ENCODE measurements around the gene ZXDC. TPM values are rescaled to one million over a fixed set of nuclear protein-coding genes. Genes with fewer than 3 reads are reported as not detected.

The ZXDC gene
- total RNA-seq, 2 donors from 2014 or later = 18.9 to 25.5 TPM

DNA sequence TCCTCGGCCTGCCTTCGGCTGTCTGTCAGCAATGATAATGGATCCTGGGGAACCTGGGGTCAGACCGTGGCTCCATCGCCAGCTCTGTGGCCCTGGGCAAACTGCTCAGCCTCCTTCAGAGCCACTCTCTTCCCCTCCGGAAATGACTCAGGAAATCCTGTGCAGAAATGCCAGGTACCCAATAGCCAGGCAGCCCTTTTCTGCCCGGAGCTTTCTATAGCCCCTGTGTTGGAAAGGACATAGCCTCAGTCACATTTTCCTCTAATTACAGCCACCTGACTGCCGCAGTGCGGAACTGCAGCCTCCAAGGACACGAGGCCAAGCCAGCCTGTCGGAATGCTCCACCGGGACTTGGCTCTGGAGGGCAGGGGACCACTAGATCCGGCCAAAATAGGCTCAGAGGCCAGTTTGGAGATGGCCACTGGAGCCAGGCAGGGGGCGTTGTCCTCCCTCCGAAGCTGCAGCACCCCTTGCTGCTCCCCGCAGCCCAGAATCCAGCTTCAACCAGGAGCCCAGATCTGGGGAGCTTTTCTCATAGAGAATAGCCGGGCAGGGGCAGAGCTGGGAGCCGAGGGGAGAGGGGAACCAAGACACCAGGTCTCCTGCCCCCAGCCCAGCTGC is 11.6 kb upstream of the ZXDC start:
- no peak overlapping the region for H3K27ac ChIP-seq
- TF ChIP-seq, protein P1, sequence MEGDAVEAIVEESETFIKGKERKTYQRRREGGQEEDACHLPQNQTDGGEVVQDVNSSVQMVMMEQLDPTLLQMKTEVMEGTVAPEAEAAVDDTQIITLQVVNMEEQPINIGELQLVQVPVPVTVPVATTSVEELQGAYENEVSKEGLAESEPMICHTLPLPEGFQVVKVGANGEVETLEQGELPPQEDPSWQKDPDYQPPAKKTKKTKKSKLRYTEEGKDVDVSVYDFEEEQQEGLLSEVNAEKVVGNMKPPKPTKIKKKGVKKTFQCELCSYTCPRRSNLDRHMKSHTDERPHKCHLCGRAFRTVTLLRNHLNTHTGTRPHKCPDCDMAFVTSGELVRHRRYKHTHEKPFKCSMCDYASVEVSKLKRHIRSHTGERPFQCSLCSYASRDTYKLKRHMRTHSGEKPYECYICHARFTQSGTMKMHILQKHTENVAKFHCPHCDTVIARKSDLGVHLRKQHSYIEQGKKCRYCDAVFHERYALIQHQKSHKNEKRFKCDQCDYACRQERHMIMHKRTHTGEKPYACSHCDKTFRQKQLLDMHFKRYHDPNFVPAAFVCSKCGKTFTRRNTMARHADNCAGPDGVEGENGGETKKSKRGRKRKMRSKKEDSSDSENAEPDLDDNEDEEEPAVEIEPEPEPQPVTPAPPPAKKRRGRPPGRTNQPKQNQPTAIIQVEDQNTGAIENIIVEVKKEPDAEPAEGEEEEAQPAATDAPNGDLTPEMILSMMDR (IDR thresholded peaks at IDR 0.05) = peak in 1 of 2 donors; percentile 31
- no peak for DNase-seq (ENCODE audit: low spot score)

DNA sequence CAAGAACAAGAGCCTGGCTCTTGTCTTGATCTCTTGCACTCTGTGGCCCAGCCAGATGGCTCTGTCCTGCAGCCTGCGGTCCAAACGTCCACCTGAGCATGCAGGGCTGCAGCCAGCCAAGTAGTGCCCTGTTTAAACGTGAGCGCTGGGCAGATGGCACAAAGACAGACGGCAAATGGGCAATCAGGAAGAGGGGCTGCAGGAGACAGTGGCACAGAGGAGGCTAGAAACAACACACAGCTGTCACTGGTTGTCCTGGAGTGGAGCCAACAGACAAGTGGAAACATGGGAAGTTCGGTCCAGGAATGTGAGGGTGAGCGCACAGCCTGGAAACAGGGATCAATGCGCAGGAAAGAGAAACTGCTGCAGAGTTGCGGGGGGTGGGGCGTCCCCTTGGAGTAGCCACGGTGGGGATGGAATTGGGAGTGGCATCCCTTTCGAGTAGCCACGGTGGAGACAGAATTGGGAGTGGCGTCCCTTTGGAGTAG is 10.7 kb upstream of the ZXDC start:
- Histone ChIP-seq H3K4me1 (peaks cover 0 to 11% of the 10 kb centered on the region in 2 donors), H3K36me3 (no peaks in the 10 kb centered on the region), H3K27me3 (no peaks in the 10 kb centered on the region), H3K9me3 (no peaks in the 10 kb centered on the region), H3K27ac (no peak overlapping the region), H3K4me3 (no peak overlapping the region)
- no peak for DNase-seq (ENCODE audit: low spot score)
- TF ChIP-seq, protein P1 (IDR thresholded peaks at IDR 0.05) = no peak

More for the DNA sequence above, 11.6 kb upstream of the ZXDC start:
- Histone ChIP-seq H3K27me3 (no peaks in the 10 kb centered on the region), H3K36me3 (no peaks in the 10 kb centered on the region), H3K9me3 (no peaks in the 10 kb centered on the region), H3K4me1 (peaks cover 0 to 11% of the 10 kb centered on the region in 2 donors), H3K4me3 (no peak overlapping the region)

DNA sequence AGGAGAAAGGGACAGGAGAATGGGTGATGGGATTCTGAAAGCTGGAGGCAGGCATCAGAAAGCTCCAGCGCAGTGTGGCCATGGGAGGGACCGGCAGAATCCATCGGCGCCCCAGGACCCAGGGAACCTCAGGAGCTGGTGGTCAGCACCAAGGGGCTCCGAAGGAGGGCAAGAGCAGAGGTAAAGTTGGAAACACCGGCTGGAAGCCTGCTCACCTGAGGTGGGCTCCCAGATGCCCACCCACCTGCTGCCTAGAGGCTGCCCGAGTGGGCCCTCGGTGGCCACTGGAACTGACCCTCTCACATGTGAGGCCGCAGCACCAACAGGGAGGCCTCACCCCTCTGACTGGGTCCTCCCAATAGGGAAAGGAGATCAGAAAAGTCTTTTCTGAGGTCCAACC is 10.3 kb upstream of the ZXDC start:
- no peaks in the 10 kb centered on the region for H3K9me3 ChIP-seq
- H3K4me1 ChIP-seq = peaks cover 0 to 11% of the 10 kb centered on the region in 2 donors
- TF ChIP-seq, protein P1 (IDR thresholded peaks at IDR 0.05) = no peak
- H3K27me3 ChIP-seq = no peaks in the 10 kb centered on the region
- no peak overlapping the region for H3K27ac ChIP-seq
- H3K36me3 ChIP-seq = no peaks in the 10 kb centered on the region
- no peak overlapping the region for H3K4me3 ChIP-seq
- DNase-seq (ENCODE audit: low spot score) = no peak

DNA sequence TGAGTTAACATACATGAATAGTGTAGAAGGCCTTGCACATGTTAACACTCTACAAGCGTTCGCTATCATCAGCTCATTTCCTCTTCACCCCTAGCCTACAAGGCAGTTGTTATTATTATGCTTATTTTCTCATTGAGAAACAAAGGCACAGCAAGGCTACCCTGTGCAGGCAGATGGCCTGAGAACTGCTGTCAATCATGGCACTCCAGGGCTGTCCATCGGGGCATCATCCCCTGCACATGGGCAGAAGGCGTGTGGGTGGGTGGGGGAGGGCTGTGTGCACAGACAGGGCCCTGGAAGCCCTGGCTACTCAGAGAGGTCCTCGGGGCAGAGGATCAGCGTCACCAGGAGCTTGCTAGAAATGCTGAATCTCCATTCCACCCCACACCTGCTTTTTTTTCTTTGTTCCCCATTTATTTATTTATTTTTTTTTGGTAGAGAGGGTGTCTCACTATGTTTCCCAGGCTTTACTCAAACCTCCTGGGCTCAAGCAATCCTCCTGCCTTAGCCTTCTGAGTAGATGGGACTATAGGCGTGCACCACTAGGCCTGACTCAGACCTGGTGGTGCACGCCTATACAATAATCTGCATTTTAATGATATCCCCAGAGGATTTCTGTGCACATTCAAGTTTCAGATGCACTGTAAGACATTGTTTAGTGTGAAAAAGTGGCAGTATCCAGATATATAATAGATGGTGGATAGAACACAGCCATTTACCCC is 9.6 kb upstream of the ZXDC start:
- DNase-seq (ENCODE audit: low spot score) = no peak
- no peak overlapping the region for H3K27ac ChIP-seq
- no peaks in the 10 kb centered on the region for H3K9me3 ChIP-seq
- no peaks in the 10 kb centered on the region for H3K27me3 ChIP-seq
- TF ChIP-seq, protein P1 (IDR thresholded peaks at IDR 0.05) = no peak
- no peaks in the 10 kb centered on the region for H3K36me3 ChIP-seq
- H3K4me3 ChIP-seq = no peak overlapping the region
- peaks cover 0 to 11% of the 10 kb centered on the region in 2 donors for H3K4me1 ChIP-seq

DNA sequence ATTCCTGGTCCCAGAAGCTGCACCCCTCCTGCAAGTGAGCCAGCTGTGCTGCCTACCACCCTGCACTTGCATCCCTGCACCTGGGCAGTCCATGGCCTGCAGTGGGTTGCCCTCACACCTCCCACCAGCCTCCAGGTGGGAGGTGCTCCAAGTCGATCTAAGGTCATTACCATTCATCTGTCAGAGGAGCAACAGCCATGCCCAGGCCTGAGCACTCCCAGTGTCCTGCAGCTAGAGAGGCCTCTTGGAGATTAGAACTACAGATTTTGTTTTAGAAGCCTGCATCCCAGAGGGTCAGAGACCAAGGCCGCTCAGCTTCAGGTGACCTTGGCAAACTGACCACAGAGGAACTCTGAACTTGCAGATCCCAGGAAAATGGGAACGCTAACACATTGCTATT is 9.0 kb upstream of the ZXDC start:
- TF ChIP-seq, protein P1 (IDR thresholded peaks at IDR 0.05) = no peak
- no peak overlapping the region for H3K27ac ChIP-seq
- no peak for DNase-seq (ENCODE audit: low spot score)
- H3K36me3 ChIP-seq = no peaks in the 10 kb centered on the region
- no peak overlapping the region for H3K4me3 ChIP-seq
- peaks cover 0 to 11% of the 10 kb centered on the region in 2 donors for H3K4me1 ChIP-seq
- no peaks in the 10 kb centered on the region for H3K27me3 ChIP-seq
- H3K9me3 ChIP-seq = no peaks in the 10 kb centered on the region

Measured in right atrium auricular region (tissue), 2 donors.